ENCODE measurements around the gene RAB20. TPM values are rescaled to one million over a fixed set of nuclear protein-coding genes. Genes with fewer than 3 reads are reported as not detected.
"Not testable (repeated sequence)": the region's sequence is repeated elsewhere in the genome, so short reads cannot be mapped to it uniquely, and the experiment has no call there.

The RAB20 gene
- total and polyA plus RNA-seq, 2 experiments from 2014 or later, result 14.0 to 22.4 TPM

DNA sequence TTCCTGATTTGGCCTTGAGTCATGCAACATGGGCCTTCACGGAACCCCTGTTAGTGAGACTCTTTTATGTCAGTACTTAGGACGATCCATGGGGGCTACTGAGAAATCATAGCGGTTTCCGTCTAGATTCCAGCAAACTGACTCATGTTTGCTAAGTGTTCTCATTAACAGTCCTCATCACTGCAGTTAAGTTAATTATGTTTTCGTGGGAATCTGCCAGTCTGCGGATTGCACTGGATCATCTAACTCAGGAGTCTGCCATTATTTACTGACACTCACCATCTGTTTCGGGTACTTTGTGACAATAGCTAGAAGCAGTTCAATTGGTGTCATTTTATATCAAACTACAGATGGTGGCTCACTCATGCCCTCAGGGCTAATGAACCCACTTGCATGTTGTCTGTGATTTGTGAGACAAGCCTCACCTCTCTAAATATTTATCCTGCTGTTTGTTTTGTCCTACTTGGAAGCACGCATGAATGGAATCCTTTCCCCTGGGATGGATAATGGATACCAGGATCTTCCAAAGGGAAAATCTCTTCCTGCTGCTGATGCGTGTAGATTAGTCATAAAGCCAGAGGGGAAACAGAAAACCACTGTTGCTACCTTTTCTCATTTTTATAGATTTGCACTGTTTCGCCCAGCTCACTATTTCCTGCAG, 61.8 kb downstream of the RAB20 start:
- Histone ChIP-seq H3K27ac (no peak overlapping the region), H3K9me3 (ENCODE audit: low read depth) (no peaks in the 10 kb centered on the region), H3K27me3 (no peaks in the 10 kb centered on the region), H3K4me3 (no peak overlapping the region), H3K36me3 (peaks cover 33% of the 10 kb centered on the region), H3K4me1 (ENCODE audit: low read depth) (no peaks in the 10 kb centered on the region)
- no peak for TF ChIP-seq CTCF (IDR thresholded peaks at IDR 0.05; ENCODE audit: low read depth, low read length)
- DNase-seq (ENCODE audit: low read depth in 1 of 2, low spot score in 1 of 2), result no peak

GRCh38 chr13:110498765-110499164, 62.8 kb downstream of the RAB20 start:
- H3K27ac ChIP-seq, result no peak overlapping the region
- no peak for TF ChIP-seq CTCF (IDR thresholded peaks at IDR 0.05; ENCODE audit: low read depth, low read length)
- no peaks in the 10 kb centered on the region for H3K4me1 ChIP-seq (ENCODE audit: low read depth)
- H3K36me3 ChIP-seq, result peaks cover 34% of the 10 kb centered on the region
- DNase-seq (ENCODE audit: low read depth in 1 of 2, low spot score in 1 of 2), result no peak
- H3K27me3 ChIP-seq, result no peaks in the 10 kb centered on the region
- no peak overlapping the region for H3K4me3 ChIP-seq
- no peaks in the 10 kb centered on the region for H3K9me3 ChIP-seq (ENCODE audit: low read depth)

DNA sequence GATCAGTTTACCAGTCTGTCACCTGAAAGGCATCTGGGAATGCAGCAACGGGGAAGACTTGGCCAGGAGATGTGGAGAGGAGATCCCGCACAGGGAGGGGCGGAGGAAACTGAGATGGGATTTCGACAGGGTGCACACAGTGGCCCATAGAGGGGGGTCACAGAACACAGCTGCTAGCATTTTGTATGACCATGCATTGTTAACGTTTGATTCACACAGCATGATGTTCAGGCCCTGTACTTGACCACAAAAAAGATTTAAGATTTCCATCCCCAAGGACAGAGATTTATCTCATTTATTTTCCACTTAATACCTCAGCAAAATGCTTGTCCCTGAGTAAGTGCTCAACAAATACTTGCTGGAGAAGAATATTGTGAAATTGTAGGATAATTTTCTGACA, 63.2 kb downstream of the RAB20 start:
- no peak for TF ChIP-seq CTCF (IDR thresholded peaks at IDR 0.05; ENCODE audit: low read depth, low read length)
- H3K36me3 ChIP-seq, result peaks cover 34% of the 10 kb centered on the region
- no peak overlapping the region for H3K27ac ChIP-seq

DNA sequence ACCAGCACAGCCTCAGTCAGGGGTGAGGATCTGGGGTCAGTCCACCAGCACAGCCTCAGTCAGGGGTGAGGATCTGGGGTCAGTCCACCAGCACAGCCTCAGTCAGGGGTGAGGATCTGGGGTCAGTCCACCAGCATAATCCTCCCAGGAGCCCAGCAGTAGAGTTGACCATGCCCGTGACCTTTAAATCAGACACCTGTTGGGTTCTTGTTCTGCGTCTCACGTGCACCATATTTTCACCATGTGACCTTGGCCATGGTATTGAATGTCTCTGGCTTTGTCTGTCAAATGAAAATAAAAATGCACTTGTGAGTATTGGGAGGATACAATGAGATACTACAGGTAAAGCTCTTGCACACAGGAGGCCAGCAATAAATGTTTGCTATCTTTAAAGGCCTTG, 63.6 kb downstream of the RAB20 start:
- H3K9me3 ChIP-seq (ENCODE audit: low read depth); DNase-seq (ENCODE audit: low read depth in 1 of 2, low spot score in 1 of 2); H3K27me3 ChIP-seq; H3K27ac ChIP-seq; H3K4me1 ChIP-seq (ENCODE audit: low read depth); H3K4me3 ChIP-seq: not testable (repeated sequence)
- H3K36me3 ChIP-seq, result peaks cover 34% of the 10 kb centered on the region

More for the DNA sequence above, 63.2 kb downstream of the RAB20 start:
- Histone ChIP-seq H3K4me1 (ENCODE audit: low read depth) (no peaks in the 10 kb centered on the region), H3K9me3 (ENCODE audit: low read depth) (no peaks in the 10 kb centered on the region), H3K27me3 (no peaks in the 10 kb centered on the region), H3K4me3 (no peak overlapping the region)
- no peak for DNase-seq (ENCODE audit: low read depth in 1 of 2, low spot score in 1 of 2)

- Histone ChIP-seq H3K4me1 (ENCODE audit: low read depth) (no peaks in the 10 kb centered on the region), H3K36me3 (peaks cover 34% of the 10 kb centered on the region), H3K4me3 (no peak overlapping the region), H3K27ac (no peak overlapping the region), H3K27me3 (no peaks in the 10 kb centered on the region), H3K9me3 (ENCODE audit: low read depth) (no peaks in the 10 kb centered on the region)
- no peak for TF ChIP-seq CTCF (IDR thresholded peaks at IDR 0.05; ENCODE audit: low read depth, low read length)
- no peak for DNase-seq (ENCODE audit: low read depth in 1 of 2, low spot score in 1 of 2)
Observed at GRCh38 chr13:110497003-110497402, 64.5 kb downstream of the RAB20 start.

DNA sequence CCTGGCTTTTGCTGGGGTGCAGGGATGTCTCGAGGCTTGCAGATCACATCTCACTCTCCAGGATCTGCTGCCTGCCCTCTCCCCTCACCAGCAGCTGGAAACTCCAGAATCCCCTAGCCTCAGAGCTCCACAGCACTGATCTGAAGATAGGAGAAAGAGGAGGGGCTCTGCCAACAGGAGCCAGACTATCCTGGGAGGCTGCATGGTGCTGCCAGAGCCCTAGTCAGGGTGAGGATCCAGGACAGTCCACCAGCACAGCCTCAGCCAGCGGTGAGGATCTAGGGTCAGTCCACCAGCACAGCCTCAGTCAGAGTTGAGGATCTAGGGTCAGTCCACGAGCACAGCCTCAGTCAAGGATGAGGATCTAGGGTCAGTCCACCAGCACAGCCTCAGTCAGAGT, 65.2 kb downstream of the RAB20 start:
- H3K36me3 ChIP-seq, result peaks cover 36% of the 10 kb centered on the region
- DNase-seq (ENCODE audit: low read depth in 1 of 2, low spot score in 1 of 2), result no peak
- H3K4me3 ChIP-seq, result no peak overlapping the region
- TF ChIP-seq CTCF (IDR thresholded peaks at IDR 0.05; ENCODE audit: low read depth, low read length), result no peak
- no peaks in the 10 kb centered on the region for H3K9me3 ChIP-seq (ENCODE audit: low read depth)
- H3K4me1 ChIP-seq (ENCODE audit: low read depth), result no peaks in the 10 kb centered on the region
- no peak overlapping the region for H3K27ac ChIP-seq
- no peaks in the 10 kb centered on the region for H3K27me3 ChIP-seq

Measured in cardiac muscle cell (in vitro differentiated cells and primary cell).